ENCODE results near the gene MSANTD1. TPM values are rescaled to one million over a fixed set of nuclear protein-coding genes. Genes with fewer than 3 reads are reported as not detected.
A peak's percentile ranks its signal among the peaks of the same experiment; 100 is the strongest.

The MSANTD1 gene
- total RNA-seq, 3 donors from 2014 or later (not counting 1 experiment from before 2014, with no cell fraction given) = 0.54 to 2.2 (median 1.8) TPM

- 28% methylated on average over 1 of the region's 1 CpG for WGBS (ENCODE audit: insufficient coverage)
- H3K4me3 Mint-ChIP-seq = no peak overlapping the region
- peaks cover 14% of the 10 kb centered on the region for H3K4me1 ChIP-seq (ENCODE audit: control insufficient read depth, insufficient read depth, low read length)
- H3K27ac ChIP-seq (ENCODE audit: low read length) = no peak overlapping the region
- DNase-seq (no peak), ATAC-seq (no peak)
- no peak for TF ChIP-seq CTCF (IDR thresholded peaks at IDR 0.05)
- H3K36me3 Mint-ChIP-seq = no peaks in the 10 kb centered on the region
- no peaks in the 10 kb centered on the region for H3K9me3 Mint-ChIP-seq
- H3K36me3 ChIP-seq (ENCODE audit: control insufficient read depth, insufficient read depth, low read length) = peaks cover 27% of the 10 kb centered on the region
- H3K4me3 ChIP-seq (ENCODE audit: low read length) = no peak overlapping the region
- H3K4me1 Mint-ChIP-seq = peaks cover 6 to 12% of the 10 kb centered on the region in 2 donors
- peak overlapping the region; percentile 31 to 75 for H3K27ac Mint-ChIP-seq
- H3K27me3 ChIP-seq (ENCODE audit: control insufficient read depth, insufficient read depth, low read length) = no peaks in the 10 kb centered on the region
- H3K27me3 Mint-ChIP-seq (ENCODE audit: low read depth in 2 of 2) = no peaks in the 10 kb centered on the region
- no peaks in the 10 kb centered on the region for H3K9me3 ChIP-seq (ENCODE audit: control insufficient read depth, insufficient read depth, low read length)
- intact Hi-C loops (cut with micrococcal nuclease) = no loop called here
Measured at GRCh38 chr4:3244002-3244401, 5.0 kb upstream of the MSANTD1 start.

- H3K27me3 ChIP-seq (ENCODE audit: control insufficient read depth, insufficient read depth, low read length) = no peaks in the 10 kb centered on the region
- Mint-ChIP-seq H3K4me1 (peaks cover 6 to 12% of the 10 kb centered on the region in 2 donors), H3K4me3 (no peak overlapping the region), H3K27me3 (ENCODE audit: low read depth in 2 of 2) (no peaks in the 10 kb centered on the region), H3K9me3 (no peaks in the 10 kb centered on the region), H3K27ac (peak overlapping the region in 1 of 2 donors; percentile 27), H3K36me3 (no peaks in the 10 kb centered on the region)
- no peaks in the 10 kb centered on the region for H3K9me3 ChIP-seq (ENCODE audit: control insufficient read depth, insufficient read depth, low read length)
- no peak for DNase-seq
- H3K4me1 ChIP-seq (ENCODE audit: control insufficient read depth, insufficient read depth, low read length) = peaks cover 14% of the 10 kb centered on the region
- TF ChIP-seq CTCF (IDR thresholded peaks at IDR 0.05) = no peak
- no peak overlapping the region for H3K4me3 ChIP-seq (ENCODE audit: low read length)
- WGBS (ENCODE audit: insufficient coverage) = 93% methylated on average over 9 of the region's 9 CpGs
- intact Hi-C loops (cut with micrococcal nuclease) = no loop called here
- no peak overlapping the region for H3K27ac ChIP-seq (ENCODE audit: low read length)
- H3K36me3 ChIP-seq (ENCODE audit: control insufficient read depth, insufficient read depth, low read length) = peaks cover 20% of the 10 kb centered on the region
- ATAC-seq = no peak
Measured at GRCh38 chr4:3244747-3245146, 4.2 kb upstream of the MSANTD1 start.

GRCh38 chr4:3245676-3246075 lies 3.3 kb upstream of the MSANTD1 start:
- Mint-ChIP-seq H3K27ac (peak overlapping the region; percentile 48 to 56), H3K9me3 (no peaks in the 10 kb centered on the region), H3K4me3 (no peak overlapping the region), H3K36me3 (no peaks in the 10 kb centered on the region), H3K4me1 (peaks cover 6 to 12% of the 10 kb centered on the region in 2 donors), H3K27me3 (ENCODE audit: low read depth in 2 of 2) (no peaks in the 10 kb centered on the region)
- no peak overlapping the region for H3K27ac ChIP-seq (ENCODE audit: low read length)
- WGBS (ENCODE audit: insufficient coverage) = 79% methylated on average over 6 of the region's 6 CpGs
- ATAC-seq (peak in 1 of 3 donors; percentile 15), DNase-seq (no peak)
- no peak overlapping the region for H3K4me3 ChIP-seq (ENCODE audit: low read length)
- H3K9me3 ChIP-seq (ENCODE audit: control insufficient read depth, insufficient read depth, low read length) = no peaks in the 10 kb centered on the region
- no peaks in the 10 kb centered on the region for H3K27me3 ChIP-seq (ENCODE audit: control insufficient read depth, insufficient read depth, low read length)
- intact Hi-C loops (cut with micrococcal nuclease) = no loop called here
- no peak for TF ChIP-seq CTCF (IDR thresholded peaks at IDR 0.05)
- peaks cover 11% of the 10 kb centered on the region for H3K36me3 ChIP-seq (ENCODE audit: control insufficient read depth, insufficient read depth, low read length)
- H3K4me1 ChIP-seq (ENCODE audit: control insufficient read depth, insufficient read depth, low read length) = peaks cover 14% of the 10 kb centered on the region
